NCI-H524 (cell line): ENCODE measurements around the gene PYY.
"Not testable (repeated sequence)": the region's sequence is repeated elsewhere in the genome, so short reads cannot be mapped to it uniquely, and the experiment has no call there.

Source experiments
- DNase-seq, 2 experiments: peaks; one replicate each; lab custom pipeline; 2025; lab: John Stamatoyannopoulos, UW

Gene PYY

DNA sequence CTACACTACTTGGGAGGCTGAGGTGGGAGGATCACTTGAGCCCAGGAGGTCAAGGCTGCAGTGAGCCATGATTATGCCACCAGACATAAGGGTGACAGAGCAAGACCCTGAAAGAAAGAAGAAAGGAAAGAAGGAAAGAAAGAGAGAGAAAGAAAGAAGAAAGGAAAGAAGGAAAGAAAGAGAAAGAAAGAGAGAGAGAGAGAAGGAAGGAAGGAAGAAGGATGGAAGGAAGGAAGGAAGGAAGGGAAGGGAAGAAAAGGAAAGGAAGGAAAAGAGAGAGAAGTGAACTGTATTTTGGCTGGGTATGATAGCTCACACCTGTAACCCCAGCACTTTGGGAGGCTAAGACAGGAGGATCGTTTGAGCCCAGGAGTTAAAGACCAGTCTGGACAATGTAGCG is 24.3 kb upstream of the PYY start:
- no peak for DNase-seq

DNA sequence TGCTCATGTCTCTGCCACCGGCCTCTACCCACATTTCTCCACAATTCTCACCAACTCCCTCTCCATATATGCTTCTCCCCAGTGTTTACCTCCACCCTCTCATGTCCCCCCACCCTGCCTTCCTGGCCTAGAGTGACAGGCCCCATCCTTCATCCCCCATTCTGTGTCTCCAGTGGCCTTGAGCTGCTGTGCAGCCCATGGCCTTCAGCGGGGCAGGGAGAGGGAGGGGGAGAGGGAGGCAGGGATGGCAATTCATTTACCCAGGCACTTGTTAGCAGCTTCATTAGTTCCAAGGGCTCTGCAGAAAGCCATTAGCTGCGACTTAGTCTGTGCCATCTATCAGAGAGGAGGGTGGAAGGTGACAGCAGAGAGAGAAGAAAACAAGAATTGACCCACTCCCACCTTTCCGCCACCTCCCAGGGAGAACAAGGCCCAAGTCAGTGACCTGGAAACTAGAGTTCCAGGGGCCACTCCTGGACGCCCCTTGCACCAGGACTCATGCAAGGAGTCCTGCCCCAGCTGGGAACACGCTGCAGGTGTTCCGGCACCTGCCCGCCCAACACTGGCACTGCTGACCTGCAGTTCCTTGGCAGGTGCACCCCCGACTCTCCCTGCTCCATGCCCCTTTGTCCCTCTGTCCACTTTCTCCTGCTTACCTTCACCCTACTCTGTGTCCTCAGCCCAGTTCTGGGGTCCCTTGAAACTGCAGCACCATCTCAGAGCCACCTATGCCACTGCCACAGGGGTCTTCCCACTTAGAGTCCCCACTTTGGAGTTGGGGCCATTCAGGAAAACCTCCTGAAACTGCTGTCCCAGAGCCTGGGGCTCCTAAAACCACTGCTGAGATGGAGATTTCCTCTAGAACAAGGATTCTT is 23.5 kb upstream of the PYY start:
- no peak for DNase-seq

DNA sequence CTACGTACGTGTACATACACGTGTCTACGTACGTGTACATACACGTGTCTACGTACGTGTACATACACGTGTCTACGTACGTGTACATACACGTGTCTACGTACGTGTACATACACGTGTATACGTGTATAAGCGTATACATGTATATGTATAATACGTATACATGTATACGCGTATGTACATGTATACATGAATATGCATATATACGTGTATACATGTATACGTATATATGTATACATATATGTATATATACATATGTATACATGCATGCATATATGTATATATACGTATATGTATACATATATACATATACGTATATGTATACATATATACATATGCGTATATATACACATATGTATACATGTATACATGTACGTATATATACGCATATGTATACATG is 22.2 kb upstream of the PYY start:
- no peak for DNase-seq

DNA sequence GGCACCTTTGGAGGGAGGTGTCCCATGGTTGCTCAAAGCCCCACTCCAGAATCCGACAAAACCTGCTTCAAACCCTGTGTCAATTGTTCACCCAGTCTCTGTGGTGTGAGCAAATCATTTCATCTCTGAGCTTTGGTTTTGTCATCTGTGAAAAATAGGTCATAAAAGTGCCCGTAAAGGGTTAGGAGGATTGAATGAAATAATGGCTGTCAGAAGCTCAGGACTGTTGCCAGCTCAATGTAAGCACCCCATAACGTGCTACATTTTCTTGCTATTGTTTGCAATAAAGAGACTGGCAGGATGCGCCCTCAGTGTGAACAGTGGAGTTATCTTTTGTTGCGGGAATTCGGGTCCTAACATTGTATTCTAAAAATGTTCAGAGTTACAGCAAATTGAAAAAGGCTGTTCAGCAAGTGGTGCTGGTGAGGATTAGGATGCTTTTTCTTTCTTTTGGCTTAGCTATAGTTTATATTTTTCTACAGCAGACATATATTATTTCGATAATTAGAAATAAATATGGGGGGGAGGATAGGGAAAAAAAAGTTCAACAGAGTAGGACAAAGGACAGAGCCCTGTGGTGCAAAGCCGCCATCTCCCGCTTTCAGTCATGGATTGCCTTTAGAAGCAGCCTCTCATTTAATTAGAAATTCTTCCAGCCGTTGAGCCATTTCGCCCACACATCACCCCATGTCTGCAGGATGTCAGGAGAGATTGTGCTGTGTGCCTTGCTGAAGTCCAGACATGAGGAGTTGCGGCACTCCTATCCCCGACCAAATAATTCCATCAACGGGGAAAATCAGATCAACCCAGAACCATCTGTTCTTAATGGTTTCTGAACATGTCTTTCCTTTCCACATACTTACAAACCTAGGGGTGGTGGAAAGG is 20.9 kb upstream of the PYY start:
- DNase-seq, result no peak

DNA sequence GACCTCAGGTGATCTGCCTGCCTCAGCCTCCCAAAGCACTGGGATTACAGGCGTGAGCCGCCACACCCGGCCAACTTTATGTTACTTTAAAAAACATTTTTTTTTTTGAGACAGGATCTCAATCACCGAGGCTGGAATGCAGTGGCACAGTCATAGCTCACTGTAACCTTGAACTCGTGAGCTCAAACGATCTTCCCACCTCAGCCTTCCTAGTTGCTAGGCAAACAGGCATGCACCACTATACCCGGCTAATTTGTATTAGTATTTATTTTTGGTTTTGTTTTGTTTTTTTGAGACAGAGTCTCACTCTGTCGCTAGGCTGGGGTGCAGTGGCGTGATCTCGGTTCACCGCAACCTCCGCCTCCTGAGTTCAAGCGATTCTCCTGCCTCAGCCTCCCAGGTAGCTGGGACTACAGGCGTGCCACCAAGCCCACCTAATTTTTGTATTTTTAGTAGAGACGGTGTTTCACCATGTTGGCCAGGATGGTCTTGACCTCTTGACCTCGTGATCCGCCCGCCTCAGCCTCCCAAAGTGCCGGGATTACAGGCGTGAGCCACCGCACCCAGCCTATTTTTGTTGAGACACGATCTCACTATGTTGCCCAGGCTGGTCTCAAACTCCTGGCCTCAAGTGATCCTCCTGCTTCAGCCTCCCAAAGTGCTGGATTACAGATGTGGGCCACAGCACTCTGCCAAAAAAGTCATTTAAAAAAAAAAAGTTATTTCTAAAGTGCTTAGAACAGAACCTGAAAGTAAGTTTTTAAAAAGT is 18.9 kb upstream of the PYY start:
- DNase-seq, result not testable (repeated sequence)

DNA sequence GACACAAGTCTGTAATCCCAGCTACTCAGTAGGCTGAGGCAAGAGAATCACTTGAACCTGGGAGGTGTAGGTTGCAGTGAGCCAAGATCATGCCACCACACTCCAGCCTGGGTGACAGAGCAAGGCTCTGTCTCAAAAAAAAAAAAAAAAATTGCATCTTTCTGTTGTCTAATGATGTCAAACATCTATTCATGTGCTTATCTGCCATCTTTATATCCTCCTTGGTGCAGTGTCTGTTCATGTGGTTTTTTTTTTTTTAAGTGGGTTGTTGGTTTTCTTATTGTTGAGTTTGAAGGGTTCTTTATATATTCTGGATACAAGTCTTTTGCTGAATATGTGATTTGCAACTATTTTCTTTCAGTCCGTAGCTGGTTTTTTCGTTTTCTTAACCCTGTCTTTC is 17.7 kb upstream of the PYY start:
- not testable (repeated sequence) for DNase-seq

DNA sequence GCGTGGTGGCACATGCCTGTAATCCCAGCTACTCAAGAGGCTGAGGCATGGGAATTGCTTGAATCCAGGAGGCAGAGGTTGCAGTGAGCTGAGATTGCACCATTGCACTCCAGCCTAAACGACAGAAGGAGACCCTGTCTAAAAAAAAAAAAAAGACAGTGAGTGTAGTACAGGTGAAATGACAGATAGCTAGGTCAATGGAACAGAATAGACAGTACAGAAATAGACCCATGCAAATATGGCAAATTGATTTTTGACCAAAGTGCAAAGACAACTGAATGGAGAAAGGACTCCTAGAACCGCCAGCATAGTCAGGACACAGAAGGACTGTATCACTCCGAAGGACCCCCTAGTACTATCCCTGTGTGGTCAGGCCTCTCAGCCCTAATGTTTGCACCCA is 16.6 kb upstream of the PYY start:
- no peak for DNase-seq

DNA sequence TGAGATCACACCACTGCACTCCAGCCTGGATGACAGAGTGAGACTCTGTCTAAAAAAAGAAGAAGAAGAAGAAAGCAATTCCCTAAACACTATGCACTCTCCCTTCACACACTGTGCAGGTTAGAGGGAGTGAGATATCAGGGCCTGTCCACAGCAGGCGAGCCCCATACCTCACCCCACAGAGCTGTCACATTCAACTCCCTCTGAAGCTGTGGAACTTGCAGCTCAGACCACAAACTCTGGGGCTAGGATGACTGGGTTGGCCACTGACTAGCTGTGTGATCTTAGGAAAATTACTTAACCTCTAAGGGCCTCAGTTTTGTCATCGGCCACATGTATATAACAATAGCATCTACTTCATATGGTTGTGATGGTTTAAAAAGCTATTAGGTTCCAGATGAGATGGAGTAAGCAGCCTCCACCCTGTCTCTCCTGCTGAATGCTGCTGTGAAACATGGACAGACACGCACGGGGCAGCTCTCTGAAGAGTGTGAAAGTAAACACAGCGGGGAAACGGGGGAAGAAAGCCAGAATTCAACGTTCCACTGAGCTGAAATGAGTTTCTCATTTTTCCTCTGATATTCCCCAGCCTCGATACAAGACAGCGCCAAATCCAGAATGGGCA is 13.6 kb upstream of the PYY start:
- DNase-seq, result no peak

DNA sequence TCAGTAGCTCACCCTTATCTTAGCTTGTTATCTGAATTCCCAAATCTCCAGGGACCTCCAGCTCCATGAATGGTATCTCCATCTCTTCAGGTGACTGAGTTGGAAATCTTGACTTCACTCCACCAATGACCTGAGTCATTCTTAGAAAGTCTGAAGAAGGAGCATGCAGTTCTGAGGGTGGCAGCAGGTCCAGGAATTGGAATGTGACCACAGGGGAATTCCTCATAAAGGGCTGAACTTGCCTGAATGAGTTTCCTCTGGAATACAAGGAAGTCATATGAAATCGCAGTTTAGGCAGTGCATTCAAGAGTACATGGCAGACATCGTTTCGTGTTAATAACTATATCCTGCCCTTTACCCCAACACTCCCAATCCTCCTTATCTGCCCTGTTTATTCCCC is 12.5 kb upstream of the PYY start:
- no peak for DNase-seq

DNA sequence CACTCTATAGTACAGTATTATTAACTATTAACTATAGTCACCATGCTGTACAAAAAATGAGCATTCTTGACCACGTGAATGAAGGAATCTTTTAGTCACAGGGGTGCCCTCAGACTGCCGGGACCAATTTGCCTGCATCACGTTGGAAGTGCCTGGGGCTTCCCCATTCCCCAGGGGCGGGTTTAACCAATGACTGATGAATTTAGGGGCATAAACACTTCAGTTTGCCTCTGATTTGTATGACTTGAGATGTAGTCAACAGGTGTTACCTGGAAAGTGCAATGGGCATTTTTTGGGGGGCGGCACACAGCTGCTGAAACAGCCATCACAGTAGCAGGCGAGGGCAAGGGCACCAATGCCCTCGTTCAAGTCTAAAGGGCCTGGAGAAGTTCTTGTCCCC is 8.7 kb upstream of the PYY start:
- DNase-seq, result no peak

DNA sequence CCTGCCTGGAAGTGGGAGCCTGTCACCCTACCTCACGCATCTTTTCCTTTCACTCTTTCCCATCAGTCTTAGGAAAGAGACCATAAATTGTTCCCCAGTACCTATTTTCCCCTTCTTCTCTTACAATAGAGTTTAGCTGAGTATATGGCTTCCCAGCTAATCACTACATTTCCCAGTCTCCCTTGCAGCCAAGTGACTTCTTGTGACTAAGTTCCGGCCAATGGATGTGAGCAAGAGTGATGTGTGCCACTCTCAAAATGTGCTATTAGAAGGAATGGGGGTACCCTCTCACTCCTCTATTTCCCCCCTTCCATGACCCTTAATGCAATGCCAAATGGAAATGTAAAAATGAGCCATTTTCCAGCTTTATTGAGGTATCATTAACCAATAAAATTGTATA is 8.2 kb upstream of the PYY start:
- no peak for DNase-seq

DNA sequence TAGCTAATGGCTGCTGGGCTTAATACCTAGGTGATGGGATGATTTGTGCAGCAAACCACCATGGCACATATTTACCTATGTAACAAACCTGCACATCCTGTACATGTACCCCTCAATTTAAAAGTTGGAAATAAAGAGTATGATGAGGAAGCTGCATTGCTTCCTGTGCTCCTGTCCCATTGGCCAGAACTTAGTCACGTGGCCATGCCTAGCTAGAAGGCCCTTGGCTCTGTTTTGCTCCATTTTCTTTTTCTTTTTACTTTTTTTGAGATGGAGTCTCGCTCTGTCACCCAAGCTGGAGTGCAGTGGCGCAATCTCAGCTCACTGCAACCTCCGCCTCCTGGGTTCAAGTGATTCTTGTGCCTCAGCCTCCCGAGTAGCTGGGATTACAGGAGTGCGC is 7.6 kb upstream of the PYY start:
- not testable (repeated sequence) for DNase-seq

DNA sequence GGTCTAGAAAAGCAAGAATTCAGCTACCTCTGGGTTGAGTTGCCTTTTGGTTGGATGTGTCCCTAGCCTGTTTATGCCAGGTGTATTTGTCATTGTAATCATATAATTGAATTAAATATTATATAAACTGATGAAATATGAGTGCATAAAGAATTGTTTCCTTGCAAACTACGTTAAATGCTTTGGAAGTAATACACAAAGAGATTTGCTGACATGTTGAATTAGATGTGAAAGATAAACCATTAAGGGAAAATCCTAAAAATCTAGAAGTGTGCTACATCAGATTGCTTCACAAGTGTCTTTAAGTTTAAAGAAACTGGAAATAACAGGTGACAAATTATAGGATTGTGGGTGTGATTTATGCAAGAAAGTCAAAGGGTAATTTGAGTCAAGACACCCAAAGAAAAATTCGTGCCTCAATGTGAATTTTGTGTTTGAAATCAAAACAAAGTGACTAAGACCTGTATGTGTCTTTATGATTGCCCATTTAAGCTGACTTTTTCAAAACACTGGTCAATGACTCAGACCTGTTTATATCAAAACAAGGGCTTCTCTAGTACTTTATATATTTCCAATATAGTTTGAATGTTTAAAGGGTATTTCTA is 5.1 kb upstream of the PYY start:
- DNase-seq, result no peak

DNA sequence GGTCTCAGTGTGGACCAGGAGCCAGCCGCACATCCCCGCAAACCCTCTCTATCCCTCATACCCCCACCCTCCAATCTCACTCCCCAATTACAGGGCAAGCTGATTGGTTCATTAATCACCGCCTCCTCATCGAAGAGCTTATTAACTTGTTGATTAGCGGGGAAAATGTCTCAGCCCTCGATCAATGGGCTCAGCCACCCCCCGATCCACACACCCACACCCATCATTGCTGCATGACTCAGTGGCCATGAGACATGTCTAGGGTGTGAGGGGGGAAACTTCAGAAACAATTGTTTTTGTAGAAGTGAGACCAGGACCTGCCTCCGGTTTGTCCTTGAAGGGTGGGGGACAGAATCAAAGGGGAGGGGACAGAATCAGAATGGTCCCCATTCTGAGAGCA is 2.5 kb upstream of the PYY start:
- DNase-seq, result no peak

DNA sequence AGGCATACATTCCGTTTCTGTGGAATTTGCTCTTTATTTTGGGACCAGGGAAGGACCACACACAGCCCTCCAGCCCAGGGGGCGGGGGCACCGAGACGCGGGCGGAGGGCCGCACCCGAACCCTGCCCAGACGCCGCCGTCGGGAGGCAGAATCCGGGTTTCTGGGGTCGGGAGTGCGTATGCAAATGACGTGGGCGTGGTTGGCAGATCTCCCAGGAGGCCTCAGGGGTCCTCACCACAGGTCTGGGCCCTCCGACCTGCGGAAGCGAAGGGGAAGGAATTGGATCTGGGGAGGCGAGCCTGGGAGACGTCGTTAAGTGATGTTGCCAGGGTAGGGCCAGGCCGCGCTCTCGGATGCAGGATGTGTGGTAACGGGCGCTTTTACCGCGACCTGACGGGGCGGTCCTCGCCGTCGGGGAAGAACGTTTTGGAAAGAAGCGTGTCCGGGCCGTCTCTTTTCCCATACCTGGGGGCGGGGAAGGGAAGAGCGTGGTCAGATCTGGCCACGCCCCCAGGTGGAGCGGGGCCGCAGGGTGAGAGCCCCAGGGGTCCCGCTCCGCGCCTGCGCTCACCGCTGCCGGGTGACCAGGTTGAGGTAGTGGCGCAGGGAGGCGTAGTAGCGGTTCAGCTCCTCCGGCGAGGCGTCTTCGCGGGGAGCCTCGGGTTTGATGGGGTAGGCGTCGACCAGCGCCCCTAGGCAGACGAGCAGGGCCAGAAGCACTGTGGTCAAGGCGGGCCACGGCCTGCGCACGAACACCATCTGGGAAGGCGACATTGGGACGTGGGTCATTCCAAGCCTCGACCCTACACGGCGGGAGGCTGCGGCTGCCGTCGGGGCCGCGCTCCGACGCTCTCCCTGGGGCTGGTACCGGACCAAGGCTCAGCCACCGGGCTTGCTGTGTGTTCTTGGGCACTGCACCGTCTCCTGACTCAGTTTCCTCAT is 745 bp downstream of the PYY start:
- peak in 1 of 2 experiments; percentile 30 for DNase-seq

DNA sequence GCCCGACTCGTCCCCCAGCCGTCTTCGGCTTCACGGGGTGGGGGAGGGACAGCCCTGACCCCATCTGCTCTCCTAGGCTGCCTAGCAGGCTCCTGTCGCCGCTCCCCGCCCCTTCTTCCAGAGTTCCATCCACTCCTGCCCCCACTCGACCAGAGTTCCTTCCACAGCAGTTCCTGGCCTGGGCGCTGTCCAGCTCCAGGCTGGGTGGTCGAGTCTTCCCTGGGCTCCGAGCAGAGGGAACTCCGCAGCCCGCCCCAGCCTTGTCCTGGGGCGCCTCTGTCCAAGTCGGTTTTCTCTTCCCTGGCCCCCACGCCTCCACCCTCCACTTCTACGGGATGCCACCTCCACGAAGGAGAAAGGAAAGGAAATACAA is 1.4 kb downstream of the PYY start:
- DNase-seq, result peak; percentile 51 to 72

DNA sequence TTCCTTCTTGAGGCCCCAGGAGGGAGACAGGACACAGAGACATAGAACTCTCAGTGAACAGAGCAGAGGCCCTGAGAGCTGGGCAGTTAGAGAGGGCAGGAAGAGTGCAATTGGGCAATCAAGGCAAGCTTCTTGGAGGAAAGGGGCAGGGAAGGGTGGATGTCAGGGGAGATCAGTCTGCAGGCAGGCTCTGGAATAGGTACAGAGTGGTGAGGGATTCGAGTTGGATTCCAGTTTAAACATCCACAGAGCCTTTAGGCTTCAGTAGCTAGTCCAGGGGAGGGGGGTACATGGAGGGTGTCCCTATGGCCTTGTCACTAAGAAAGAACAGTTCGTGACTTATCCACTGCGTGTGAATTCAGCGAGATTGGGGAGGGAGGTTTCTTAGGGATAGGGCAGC is 2.0 kb downstream of the PYY start:
- DNase-seq, result no peak

DNA sequence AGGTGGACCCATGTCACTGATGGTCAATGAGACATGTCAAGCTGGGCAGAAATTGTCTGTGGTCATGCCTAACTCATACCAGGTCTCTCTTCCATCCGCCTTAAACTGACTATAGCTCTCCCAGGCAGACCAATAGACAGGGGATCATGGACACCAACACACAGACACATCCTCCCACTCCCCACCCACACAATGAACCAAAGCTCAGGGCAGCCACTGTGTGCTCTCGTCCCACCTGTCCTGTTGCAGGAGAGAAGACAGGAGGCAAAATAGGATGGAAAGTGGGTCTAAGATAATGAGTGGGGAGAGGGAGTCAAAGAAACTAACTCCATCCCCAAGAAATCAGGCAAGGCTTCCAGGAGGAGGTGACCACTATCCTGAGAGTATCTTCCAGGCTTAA is 3.2 kb downstream of the PYY start:
- DNase-seq, result no peak

DNA sequence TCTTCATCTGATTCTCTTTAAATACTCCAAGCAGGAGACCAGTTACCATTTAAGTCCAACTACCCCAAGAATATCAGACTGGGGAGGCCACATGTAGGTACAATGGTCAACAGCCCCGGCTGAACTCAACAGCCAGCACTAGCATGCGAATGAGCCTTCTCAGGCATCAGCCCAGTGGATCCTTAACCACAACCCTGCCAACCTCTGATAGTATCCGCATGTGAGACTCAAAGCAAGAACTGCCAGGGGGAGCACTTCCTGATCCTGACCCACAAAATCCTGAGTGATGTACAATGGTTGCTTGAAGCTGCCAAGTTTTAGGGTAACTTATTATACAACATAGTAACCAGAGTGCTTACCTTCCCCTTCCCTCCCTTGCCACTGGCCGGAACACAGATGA is 4.0 kb downstream of the PYY start:
- no peak for DNase-seq

DNA sequence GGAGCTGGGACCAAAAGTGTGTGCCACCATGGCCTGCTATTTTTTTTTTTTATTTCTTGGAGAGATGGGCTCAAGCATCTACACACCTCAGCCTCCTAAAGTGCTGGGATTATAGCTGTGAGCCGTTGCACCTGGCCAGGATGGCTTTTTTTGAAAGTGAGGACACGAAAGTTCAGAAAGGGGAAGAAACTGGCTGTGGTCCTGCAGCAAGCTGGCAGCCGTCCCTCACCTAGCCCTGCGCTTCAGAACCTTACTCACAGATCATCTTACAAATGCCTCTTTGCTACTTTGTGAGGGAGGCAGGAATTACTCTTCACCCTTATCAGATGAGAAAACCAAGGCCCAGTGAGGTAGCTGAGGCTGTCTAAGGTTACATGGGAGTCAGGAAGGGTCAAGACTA is 7.0 kb downstream of the PYY start:
- no peak for DNase-seq
